Activated CD8-positive, alpha-beta memory T cell treated with anti-CD3 and anti-CD28 coated beads, Interleukin-2, amount 50 U/mL, for 24 hours (primary cell): ENCODE results near the gene ABCA9.
"Not testable (repeated sequence)": the region's sequence is repeated elsewhere in the genome, so short reads cannot be mapped to it uniquely, and the experiment has no call there.

Experiments used
- DNase-seq: peaks from one replicate; pipeline ENCODE4 v3.0.0-alpha.2; 2020; ENCODE audit errors: extremely low read depth

The ABCA9 gene, protein sequence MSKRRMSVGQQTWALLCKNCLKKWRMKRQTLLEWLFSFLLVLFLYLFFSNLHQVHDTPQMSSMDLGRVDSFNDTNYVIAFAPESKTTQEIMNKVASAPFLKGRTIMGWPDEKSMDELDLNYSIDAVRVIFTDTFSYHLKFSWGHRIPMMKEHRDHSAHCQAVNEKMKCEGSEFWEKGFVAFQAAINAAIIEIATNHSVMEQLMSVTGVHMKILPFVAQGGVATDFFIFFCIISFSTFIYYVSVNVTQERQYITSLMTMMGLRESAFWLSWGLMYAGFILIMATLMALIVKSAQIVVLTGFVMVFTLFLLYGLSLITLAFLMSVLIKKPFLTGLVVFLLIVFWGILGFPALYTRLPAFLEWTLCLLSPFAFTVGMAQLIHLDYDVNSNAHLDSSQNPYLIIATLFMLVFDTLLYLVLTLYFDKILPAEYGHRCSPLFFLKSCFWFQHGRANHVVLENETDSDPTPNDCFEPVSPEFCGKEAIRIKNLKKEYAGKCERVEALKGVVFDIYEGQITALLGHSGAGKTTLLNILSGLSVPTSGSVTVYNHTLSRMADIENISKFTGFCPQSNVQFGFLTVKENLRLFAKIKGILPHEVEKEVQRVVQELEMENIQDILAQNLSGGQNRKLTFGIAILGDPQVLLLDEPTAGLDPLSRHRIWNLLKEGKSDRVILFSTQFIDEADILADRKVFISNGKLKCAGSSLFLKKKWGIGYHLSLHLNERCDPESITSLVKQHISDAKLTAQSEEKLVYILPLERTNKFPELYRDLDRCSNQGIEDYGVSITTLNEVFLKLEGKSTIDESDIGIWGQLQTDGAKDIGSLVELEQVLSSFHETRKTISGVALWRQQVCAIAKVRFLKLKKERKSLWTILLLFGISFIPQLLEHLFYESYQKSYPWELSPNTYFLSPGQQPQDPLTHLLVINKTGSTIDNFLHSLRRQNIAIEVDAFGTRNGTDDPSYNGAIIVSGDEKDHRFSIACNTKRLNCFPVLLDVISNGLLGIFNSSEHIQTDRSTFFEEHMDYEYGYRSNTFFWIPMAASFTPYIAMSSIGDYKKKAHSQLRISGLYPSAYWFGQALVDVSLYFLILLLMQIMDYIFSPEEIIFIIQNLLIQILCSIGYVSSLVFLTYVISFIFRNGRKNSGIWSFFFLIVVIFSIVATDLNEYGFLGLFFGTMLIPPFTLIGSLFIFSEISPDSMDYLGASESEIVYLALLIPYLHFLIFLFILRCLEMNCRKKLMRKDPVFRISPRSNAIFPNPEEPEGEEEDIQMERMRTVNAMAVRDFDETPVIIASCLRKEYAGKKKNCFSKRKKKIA (N-terminal part only)

DNA sequence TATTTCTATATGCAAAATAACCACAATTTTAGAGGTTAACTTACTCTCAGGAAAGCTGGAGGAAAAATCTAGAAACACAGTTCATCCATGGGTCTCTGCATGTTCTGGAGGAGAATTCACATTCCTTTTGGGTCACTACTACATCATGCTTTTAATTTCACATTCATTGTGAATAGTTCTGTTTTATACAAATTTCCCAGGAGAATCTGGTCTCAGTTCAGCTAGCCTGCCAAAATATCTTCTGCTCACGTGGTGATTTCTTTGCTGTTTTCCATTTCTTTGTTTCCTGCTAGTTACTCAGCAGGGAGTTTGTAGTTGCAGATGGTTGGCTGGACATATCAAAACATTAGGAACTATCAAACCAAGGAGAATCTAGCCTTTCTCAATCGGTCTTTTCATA, at the start of gene ABCA9:
Gene ABCA9 (minus strand): TSS at position 106 of the 400 bp plus-strand sequence. CDS start 9,801 bp downstream, outside the sequence.
- no peak for DNase-seq

DNA sequence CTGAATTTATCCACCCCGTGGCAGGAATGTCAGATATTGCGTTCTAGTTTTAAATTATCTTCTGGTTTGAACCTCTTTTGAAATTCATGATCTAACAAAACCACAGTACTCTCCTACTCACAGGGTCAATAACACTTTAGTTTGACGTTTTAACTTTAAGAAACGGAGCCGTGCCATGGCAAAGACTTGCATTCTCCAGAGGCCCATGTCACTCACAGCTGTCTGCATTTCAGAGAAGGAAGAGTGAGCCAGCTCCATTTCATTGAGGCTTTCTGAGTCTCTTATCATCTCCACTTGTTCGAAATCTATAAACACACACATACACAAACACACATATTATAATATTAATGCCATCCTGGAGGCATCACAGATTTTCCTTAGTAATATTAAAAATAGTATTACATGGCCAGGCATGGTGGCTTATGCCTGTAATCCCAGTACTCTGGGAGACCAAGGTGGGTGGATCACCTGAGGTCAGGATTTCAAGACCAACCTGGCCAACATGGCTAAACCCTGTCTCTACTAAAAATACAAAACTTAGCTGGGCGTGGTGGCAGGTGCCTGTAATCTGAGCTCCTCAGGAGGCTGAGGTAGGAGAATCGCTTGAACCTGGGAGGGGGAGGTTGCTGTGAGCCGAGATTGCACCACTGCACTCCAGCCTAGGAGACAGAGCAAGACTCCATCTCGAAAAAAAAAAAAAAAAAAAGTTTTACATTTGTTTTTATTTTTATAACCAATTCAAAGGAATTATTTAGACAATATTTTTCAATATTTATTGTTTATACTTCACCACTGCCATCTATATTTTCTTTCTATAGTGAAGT, 45.4 kb upstream of the ABCA9 start:
- DNase-seq, result no peak

DNA sequence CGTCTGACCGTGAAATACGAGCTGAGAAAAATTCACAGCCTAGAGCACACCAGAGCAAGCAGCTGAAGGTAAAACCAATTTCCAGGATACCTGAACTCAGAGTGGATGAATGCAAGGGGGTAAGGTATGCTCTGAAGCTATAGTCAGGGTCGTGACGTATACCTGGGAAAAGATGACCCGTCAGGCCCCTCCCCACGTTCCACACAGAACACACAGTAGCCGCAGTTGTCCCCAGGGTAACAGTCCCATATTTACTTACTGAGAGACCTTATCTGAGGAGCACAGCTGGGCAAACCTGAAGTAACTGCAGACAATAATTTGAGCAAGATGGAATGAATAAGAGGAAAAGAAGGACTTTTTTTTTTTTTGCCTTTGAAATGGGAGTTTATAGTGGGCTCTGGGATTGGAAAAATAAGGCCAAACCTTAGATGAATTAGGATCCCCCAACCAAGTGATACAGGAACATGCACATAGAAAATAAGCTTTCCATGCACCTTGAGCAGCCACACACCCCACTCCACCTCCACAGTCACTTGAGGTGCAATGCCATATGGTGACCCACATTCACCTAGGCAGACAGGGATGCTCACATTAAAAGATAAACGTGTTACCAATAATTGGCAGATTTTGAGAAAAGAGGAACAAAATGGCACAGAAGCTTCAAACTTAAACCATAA, 43.0 kb upstream of the ABCA9 start:
- DNase-seq, result no peak

DNA sequence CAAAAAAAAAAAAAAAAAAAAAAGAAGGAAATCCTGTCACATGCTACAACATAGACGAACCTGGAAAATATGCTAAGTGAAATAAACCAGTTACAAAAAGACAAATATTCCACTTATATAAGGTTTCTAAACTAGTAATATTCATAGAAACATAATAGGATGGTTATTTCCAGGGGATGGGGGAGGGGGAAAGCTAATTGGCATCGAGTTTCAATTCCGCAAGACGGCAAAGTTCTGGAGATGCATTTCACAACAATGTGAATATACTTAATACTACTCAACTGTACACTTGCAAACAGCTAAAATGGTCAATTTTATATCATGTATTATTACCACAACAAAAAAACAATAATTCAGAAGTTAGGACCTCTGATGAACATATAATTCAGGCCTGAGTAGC, 37.9 kb upstream of the ABCA9 start:
- no peak for DNase-seq

DNA sequence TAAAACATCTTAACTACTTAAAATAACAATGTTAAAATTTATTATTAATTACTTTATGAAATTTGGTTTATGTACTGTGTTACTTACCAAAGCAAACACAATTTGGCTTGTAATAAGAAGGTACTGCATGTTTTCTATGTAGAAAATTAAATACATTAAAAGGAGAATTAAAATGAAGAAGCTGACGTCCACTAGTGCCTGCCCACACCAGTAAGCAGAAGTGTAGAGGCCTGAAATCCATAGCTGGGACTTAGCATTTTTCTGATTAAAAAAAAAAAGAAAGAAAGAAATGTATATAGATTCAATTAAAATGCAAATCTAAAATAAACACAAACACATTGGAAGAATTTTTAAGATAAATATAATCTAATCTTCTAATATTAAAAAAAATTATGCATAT, 35.8 kb upstream of the ABCA9 start:
- no peak for DNase-seq

DNA sequence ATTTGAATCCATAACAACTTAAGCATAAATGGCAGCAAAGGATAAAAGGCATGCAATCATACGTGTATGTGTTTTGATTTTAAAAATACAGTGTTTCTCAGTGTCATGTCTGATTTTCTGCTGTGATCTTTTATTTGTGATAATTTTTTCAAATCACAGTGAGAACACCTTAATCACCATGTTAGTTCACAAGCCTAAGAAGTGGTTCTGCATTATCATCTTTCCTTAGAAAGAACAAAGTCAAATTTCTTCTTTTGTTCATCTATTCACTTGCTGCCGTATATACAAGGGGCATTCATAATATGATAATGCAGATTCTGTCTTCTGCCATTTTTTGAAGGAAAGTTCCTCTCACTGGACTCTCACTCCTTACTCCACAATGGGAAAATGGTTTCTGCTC, 33.3 kb upstream of the ABCA9 start:
- DNase-seq, result no peak

DNA sequence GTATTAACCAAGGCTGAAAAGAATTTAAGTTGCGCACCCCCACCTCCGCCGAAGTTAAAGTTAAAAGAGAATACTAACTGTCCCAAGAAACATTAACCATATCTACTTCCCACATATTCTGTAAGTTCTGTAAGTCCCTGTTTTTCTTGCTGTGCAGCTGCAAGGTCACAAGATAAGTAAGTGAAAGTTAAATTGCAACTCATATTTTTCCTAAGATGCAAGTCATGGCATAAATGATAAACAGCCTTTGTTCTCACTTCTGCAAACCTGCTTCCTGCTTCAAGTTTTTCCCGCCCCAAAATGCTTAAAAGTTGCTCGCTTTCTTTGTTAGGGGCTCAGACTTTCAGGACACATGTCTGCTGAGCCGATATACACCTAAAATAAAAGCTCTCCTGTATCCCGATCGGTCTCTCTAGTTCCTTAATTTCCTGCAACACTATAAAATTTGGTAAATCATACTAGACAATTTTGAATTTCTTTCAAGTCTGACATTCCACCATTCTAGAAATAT, 32.6 kb upstream of the ABCA9 start:
- no peak for DNase-seq

DNA sequence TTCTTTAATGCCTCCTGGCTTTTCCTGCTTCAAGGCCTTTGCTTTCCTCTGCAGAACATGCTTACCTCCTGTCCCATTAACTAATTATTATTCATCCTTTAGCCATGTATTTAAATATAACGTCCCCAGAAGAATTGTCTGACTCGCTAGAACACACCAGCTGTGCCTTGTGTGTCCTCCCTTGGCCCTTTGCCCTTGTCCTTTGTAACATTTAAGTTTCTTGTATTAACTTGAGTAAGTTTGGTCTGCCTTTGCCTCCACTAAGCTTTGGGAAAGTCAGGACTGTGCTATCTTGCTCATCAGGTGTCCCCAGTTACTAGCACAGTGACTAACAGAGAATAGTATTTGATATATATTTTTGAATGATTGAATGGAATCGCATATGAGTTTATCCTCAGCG, 29.6 kb upstream of the ABCA9 start:
- DNase-seq, result no peak

DNA sequence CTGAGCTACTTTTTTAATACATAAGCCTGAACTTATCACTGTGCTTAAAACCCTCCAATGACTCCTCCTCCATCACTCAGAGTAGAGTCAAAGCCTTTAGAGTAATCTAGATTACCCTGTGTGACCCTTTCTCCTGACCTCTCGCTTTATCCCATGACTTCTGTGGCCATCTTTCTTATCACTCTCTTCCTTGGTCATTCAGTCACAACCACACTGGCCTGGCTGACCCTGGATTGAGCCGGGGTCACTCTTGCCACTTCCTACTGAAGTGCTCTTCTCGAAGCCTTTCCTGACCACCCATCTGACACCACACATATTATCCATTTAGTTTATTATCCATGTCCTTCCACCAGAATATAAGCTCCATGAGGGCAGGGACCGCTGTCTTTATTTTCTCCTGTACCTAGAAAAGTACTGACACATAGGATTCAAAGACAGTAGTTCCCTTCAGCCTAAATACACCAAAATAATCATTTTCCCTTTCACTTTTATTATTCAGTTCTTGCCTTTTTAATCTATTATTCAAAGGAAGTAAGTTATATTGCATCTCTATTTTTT, 28.0 kb upstream of the ABCA9 start:
- DNase-seq, result no peak

DNA sequence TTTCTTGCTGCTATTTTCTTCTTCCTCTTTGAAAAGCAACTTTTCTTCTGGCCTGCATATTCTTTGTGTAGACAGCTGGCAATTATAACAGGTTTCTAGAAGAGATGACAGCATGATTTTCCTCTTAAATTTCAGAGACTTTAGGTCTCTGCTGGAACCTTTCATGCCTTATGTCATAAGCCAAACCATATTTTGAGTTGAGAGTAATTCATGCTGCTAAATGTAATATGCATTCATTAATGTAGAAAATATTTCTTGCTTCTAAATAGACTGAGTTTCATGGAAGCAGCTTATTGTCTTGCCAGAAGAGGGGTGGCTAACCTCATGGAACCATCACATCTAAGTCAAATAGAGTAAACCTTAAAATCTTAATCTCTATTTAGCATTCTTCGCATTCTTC, 25.9 kb upstream of the ABCA9 start:
- no peak for DNase-seq

DNA sequence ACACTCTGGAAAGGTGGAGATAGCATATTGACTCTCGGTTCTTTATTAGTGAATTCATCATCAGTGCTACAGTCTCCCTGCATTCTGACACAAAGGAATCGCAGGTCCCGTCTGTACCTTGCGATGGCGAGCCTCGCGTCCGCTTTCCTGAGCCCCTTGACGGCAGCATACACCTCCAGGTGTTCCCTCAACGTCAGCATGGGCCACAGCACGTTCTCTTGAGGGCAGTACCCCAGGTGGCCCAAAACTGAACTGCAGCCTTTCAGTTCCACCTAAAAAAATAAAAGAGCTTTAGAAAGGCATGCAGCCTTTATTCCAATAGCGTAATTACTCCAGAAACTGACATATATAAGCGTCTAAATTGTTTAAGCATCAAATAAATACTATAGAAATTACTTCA, 24.2 kb upstream of the ABCA9 start:
- no peak for DNase-seq

DNA sequence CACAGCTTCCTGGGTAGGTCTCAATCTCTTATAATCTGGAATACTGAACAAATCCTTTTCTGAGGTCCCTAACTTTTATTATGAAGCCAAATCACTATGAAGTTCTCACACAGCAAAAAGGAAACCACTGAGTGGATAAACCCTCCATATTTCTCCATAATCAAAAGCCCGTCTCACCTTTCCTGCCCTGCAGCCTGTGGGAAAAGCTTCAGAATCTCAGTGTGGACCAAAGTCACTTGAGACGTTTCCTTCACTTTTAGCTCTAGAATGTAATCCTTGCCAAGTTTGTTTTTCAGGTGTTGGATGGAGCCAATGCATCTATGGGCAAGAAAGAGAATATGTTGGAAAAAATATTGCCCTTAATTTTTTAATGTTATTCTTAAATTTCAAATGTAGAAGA, 22.0 kb upstream of the ABCA9 start:
- no peak for DNase-seq

DNA sequence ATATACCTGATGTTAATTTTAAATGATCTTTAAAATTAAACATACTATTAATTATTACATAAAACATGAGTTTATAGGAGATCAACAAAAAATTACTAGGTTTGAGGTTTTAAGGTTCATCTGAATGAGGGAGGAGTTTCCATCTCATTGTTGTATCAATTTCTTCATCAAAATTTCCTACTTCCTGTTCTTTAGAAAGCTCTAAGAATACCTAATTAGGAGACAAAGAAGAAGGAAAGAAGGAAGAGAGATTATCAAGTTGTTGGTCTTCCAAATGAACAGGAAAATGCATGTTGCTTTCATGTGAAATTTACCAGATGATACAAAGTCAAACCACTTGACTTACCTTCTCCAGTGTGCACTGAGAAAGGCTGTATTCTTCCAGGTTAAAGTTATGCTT, 18.1 kb upstream of the ABCA9 start:
- DNase-seq, result no peak

DNA sequence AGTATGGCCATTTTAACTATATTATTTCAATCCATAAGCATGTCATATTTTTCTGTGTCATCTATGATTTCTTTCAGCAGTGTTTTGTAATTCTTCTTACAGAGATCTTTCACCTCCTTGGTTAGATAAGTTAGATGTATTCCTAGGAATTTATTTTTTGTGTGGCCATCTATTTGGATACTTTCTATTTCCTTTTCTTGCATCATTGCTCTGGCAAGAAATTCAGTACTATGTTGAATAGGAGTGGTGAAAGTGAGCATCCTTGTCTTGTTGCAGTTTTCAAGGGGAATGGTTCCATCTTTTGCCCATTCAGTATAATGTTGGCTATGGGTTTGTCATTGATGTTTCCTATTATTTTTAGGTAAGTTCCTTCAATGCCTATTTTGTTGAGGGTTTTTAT, 15.1 kb upstream of the ABCA9 start:
- no peak for DNase-seq

DNA sequence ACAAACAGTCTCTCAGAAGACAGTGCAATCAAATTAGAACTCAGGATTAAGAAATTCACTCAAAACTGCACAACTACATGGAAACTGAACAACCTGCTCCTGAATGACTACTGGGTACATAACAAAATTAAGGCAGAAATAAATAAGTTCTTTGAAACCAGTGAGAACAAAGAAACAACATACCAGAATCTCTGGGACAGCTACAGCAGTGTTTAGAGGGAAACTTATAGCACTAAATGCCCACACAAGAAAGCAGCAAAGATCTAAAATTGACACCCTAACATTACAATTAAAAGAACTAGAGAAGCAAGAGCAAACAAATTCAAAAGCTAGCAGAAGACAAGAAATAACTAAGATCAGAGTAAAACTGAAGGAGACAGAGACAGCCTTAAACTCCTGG, 12.7 kb upstream of the ABCA9 start:
- not testable (repeated sequence) for DNase-seq

DNA sequence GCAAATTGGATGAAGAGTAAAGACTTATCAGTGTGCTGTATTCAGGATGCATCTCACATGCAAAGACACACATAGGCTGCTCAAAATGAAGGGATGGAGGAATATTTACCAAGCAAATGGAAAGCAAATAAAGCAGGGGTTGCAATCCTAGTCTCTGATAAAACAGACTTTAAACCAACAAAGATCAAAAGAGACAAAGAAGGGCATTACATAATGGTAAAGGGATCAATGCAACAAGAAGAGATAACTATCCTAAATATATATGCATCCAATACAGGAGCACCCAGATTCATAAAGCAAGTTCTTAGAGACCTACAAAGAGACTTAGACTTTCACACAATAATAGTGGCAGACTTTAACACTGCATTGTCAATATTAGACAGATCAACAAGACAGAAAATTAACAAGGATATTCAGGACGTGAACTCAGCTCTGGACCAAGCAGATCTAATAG, 12.1 kb upstream of the ABCA9 start:
- DNase-seq, result not testable (repeated sequence)

DNA sequence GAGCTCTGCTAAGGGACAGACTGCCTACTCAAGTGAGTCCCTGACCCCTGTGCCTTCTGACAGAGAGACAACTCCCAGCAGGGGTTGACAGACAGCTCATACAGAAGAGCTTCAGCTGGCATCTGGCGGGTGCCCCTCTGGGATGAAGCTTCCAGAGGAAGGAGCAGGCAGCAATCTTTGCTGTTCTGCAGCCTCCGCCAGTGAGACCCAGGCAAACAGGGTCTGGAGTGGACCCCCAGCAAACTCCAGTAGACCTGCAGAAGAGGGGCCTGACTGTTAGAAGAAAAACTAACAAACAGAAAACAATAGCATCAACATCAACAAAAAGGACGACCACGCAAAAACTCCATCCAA, 10.5 kb upstream of the ABCA9 start:
- DNase-seq, result not testable (repeated sequence)

DNA sequence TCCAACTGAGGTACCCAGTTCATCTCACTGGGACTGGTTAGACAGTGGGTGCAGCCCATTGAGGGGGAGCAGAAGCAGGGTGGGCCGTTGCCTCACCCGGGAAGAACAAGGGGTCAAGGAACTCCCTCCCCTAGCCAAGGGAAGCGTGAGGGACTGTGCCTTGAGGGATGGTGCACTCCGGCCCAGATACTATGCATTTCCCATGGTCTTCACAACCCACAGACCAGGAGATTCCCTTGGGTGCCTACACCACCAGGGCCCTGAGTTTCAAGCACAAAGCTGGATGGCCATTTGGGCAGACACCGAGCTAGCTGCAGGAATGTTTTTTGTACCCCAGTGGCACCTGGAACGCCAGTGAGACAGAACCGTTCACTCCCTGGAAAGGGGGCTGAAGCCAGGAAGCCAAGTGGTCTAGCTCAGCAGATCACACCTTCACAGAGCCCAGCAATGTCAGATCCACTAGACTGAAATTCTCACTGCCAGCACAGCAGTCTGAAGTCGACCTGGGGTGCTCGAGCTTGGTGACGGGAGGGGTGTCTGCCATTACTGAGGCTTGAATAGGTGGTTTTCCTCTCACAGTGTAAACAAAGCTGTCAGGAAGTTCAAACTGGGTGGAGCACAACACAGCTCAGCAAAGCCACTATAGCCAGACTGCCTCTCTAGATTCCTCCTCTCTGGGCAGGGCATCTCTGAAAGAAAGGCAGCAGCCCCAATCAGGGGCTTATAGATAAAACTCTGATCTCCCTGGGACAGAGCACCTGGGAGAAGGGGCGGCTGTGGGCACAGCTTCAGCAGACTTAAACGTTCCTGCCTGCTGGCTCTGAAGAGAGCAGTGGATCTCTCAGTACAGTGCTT, 9.9 kb upstream of the ABCA9 start:
- DNase-seq, result not testable (repeated sequence)

DNA sequence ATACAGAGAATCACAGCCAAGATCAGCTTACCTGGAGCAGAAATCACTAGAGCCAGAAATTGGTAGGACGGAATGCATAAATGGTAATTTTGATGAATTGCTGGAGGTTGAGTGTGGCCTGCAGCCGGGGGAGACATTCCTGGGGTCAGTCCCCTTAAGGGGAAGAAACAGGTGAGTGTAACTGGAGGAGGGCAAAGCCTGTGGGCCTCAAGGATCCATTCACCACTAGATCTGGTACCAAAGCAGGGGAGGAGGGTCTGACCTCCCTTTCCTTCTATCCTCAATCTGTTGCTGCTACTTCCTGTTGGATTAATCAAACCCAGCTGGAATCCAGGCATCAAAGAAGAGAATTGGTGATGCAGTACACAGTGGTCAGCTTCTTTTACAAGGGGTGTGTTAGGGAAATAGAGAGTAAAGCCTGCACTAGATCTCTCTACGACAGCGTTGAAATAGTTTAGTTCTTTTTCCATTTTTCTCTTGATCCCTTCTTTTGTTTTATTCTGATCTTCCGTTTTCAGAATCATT, 8.6 kb upstream of the ABCA9 start:
- no peak for DNase-seq
